ENCODE measurements around the gene SLC25A1.

The SLC25A1 gene

GRCh38 chr22:19178657-19179496 lies at the start of gene SLC25A1:
TSS of gene SLC25A1 (minus strand) at chr22:19178736. CDS start at chr22:19178673, 63 bp downstream.
- peak; percentile 12 to 96 (median 82) for DNase-seq

- peak in 12 of 56 donors; percentile 4 to 47 (median 24) for DNase-seq
Measured at GRCh38 chr22:19228179-19228578, 49.6 kb upstream of the SLC25A1 start.

GRCh38 chr22:19226428-19226827 lies 47.9 kb upstream of the SLC25A1 start:
- DNase-seq: no peak

GRCh38 chr22:19225560-19225959 lies 47.0 kb upstream of the SLC25A1 start:
- DNase-seq: no peak

GRCh38 chr22:19224985-19225384 lies 46.4 kb upstream of the SLC25A1 start:
- DNase-seq: no peak

GRCh38 chr22:19224557-19224956 lies 46.0 kb upstream of the SLC25A1 start:
- DNase-seq: no peak

GRCh38 chr22:19223617-19224016 lies 45.1 kb upstream of the SLC25A1 start:
- no peak for DNase-seq

- no peak for DNase-seq
Measured at GRCh38 chr22:19223110-19223509, 44.6 kb upstream of the SLC25A1 start.

- DNase-seq: no peak
Measured at GRCh38 chr22:19222242-19223005, 43.9 kb upstream of the SLC25A1 start.

GRCh38 chr22:19220867-19221266 lies 42.3 kb upstream of the SLC25A1 start:
- DNase-seq: no peak

- no peak for DNase-seq
Measured at GRCh38 chr22:19218541-19219233, 40.2 kb upstream of the SLC25A1 start.

- no peak for DNase-seq
Measured at GRCh38 chr22:19216579-19216978, 38.0 kb upstream of the SLC25A1 start.

- DNase-seq: no peak
Measured at GRCh38 chr22:19215360-19215759, 36.8 kb upstream of the SLC25A1 start.

GRCh38 chr22:19214078-19214473 lies 35.5 kb upstream of the SLC25A1 start:
- no peak for DNase-seq

- peak in 18 of 56 donors; percentile 8 to 44 (median 18) for DNase-seq
Measured at GRCh38 chr22:19213442-19214077, 35.0 kb upstream of the SLC25A1 start.

GRCh38 chr22:19213001-19213400 lies 34.5 kb upstream of the SLC25A1 start:
- no peak for DNase-seq

- DNase-seq: no peak
Measured at GRCh38 chr22:19212302-19212870, 33.9 kb upstream of the SLC25A1 start.

GRCh38 chr22:19210188-19210587 lies 31.7 kb upstream of the SLC25A1 start:
- no peak for DNase-seq

GRCh38 chr22:19208287-19208847 lies 29.8 kb upstream of the SLC25A1 start:
- no peak for DNase-seq

GRCh38 chr22:19207884-19208283 lies 29.3 kb upstream of the SLC25A1 start:
- no peak for DNase-seq

GRCh38 chr22:19207401-19207808 lies 28.9 kb upstream of the SLC25A1 start:
- peak in 3 of 56 donors; percentile 2 to 15 (median 13) for DNase-seq

All from nucleus accumbens (tissue), 56 donors.